Medulla oblongata (tissue), 1 donor: ENCODE results near the gene NFAM1.

ENCODE experiments used
- DNase-seq: peaks from one replicate; pipeline ENCODE4 v3.0.0-alpha.2; 2015; ENCODE audit errors: extremely low spot score

NFAM1 gene

GRCh38 chr22:42360348-42360747 is 71.9 kb downstream of the NFAM1 start:
- no peak for DNase-seq

- no peak for DNase-seq
These were observed 73.3 kb downstream of the NFAM1 start for GRCh38 chr22:42358643-42359558.

GRCh38 chr22:42357634-42358296 is 74.4 kb downstream of the NFAM1 start:
- DNase-seq: no peak

GRCh38 chr22:42357221-42357620 is 75.0 kb downstream of the NFAM1 start:
- DNase-seq: no peak

GRCh38 chr22:42356533-42356932 is 75.7 kb downstream of the NFAM1 start:
- no peak for DNase-seq

GRCh38 chr22:42353883-42354727 is 78.1 kb downstream of the NFAM1 start:
- DNase-seq: no peak

GRCh38 chr22:42350373-42350772 is 81.8 kb downstream of the NFAM1 start:
- no peak for DNase-seq

- DNase-seq: no peak
These were observed 84.8 kb downstream of the NFAM1 start for GRCh38 chr22:42347281-42347824.

- DNase-seq: no peak
These were observed 85.5 kb downstream of the NFAM1 start for GRCh38 chr22:42346722-42347121.

- DNase-seq: no peak
These were observed 86.7 kb downstream of the NFAM1 start for GRCh38 chr22:42345458-42345857.

GRCh38 chr22:42344361-42344905 is 87.8 kb downstream of the NFAM1 start:
- peak; percentile 93 for DNase-seq

- DNase-seq: peak; percentile 41
These were observed 88.6 kb downstream of the NFAM1 start for GRCh38 chr22:42343531-42344081.

- DNase-seq: no peak
These were observed 89.1 kb downstream of the NFAM1 start for GRCh38 chr22:42343121-42343454.

- peak; percentile 12 for DNase-seq
These were observed 89.6 kb downstream of the NFAM1 start for GRCh38 chr22:42342426-42343120.

GRCh38 chr22:42341779-42342178 is 90.4 kb downstream of the NFAM1 start:
- DNase-seq: no peak

GRCh38 chr22:42340829-42341383 is 91.3 kb downstream of the NFAM1 start:
- no peak for DNase-seq

- DNase-seq: no peak
These were observed 92.1 kb downstream of the NFAM1 start for GRCh38 chr22:42340150-42340549.

GRCh38 chr22:42338479-42338878 is 93.7 kb downstream of the NFAM1 start:
- DNase-seq: peak; percentile 45

GRCh38 chr22:42337356-42337755 is 94.8 kb downstream of the NFAM1 start:
- no peak for DNase-seq

GRCh38 chr22:42336527-42337227 is 95.5 kb downstream of the NFAM1 start:
- DNase-seq: peak; percentile 28
